ENCODE measurements around the gene CLDN6.
"Not testable (repeated sequence)": the region's sequence is repeated elsewhere in the genome, so short reads cannot be mapped to it uniquely, and the experiment has no call there.

CLDN6 gene, protein sequence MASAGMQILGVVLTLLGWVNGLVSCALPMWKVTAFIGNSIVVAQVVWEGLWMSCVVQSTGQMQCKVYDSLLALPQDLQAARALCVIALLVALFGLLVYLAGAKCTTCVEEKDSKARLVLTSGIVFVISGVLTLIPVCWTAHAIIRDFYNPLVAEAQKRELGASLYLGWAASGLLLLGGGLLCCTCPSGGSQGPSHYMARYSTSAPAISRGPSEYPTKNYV

GRCh38 chr16:3017794-3018506 is at the start of gene CLDN6:
Gene CLDN6 (minus strand): TSS chr16:3018183. CDS start chr16:3016021, 2,162 bp downstream.
- no peak for FAIRE-seq

DNA sequence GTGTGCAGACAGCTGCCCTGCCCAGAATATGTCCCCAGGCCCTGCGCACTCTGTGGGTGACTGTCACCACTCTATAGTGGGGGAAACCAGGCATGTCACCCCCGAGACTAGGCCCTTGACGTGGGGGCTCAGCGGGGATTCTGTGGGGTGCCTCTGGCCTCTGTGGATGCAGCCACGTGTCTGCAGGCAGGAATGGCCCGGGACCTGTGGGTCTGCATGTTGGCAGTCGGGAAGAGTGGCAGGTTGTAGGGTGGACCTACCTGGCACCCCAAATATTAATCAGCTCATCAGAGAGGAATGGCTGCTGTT is 48.4 kb upstream of the CLDN6 start:
- no peak for FAIRE-seq

DNA sequence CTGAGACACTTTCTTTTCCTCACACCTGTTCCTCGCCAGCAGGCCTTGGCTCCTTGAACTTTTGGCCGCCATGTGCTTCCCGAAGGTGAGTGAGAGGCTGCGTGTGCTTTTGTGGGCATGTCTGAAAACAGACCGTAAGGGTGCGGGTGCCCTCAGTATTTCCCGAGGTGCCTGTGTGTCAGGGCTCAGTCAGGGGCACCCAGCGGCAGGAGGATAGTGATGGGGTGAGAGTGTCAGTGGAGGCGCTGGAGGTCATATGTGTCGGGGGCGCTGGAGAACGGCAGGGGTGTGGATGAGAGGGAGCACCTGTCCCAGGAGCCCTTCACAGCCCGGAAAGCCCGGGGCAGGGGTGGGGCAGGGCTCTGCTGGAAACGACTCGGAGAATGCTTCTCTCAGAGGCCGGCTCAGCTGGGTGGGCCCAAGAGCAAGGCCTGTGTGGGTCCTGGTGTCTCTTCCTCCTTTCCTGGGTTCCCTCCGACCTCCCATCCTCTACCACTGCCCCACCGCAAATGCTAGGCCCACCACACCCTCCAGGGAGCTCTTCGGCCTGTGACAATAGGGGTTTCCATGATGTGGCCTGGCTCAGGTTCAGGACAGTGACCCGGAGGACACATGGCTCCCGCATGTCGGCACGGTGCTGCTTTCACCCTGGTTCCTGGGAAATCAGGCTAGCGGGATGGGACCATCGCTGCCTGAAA is 47.9 kb upstream of the CLDN6 start:
- no peak for FAIRE-seq

DNA sequence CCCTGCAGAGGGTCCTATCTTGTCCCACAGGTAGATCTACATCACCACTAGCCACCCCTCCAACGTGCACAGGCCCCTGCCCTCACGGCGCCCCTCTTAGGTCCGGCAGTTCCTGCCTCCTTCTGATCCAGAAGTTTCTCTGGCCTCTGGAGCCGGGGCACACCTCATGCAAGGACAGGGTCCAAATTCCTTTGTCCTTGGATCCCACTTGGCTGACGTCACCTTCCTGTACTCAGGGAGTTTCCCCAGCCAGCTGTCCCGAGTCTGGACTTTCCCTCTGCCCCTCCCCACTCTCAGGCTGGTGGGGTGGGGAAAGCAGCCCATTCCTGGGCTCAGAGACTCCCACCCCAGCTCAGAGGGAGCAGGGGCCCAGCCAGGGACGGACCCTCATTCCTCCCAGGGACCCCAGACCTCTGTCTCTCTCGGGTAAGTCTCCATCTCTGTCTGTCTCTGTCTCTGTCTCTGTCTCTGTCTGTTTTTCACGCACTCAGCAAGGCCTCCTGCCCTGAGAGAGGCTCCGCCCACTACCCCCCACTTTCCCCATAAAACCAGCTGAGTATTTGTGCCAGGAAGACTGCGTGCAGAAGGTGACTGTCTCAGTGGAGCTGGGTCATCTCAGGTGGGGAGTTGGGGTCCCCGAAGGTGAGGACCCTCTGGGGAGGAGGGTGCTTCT is 47.2 kb upstream of the CLDN6 start, which contains the start of gene IL32:
TSS of gene IL32 (plus strand) at position 572 of the 673 bp plus-strand sequence. CDS start 172 bp downstream, outside the sequence.
- FAIRE-seq = no peak

- FAIRE-seq = no peak
Measured at GRCh38 chr16:3063625-3064386, 45.8 kb upstream of the CLDN6 start.

GRCh38 chr16:3062553-3062952 is 44.6 kb upstream of the CLDN6 start:
- FAIRE-seq = no peak

GRCh38 chr16:3060339-3061127 is 42.5 kb upstream of the CLDN6 start:
- FAIRE-seq = no peak

- no peak for FAIRE-seq
Measured at GRCh38 chr16:3059723-3060242, 41.8 kb upstream of the CLDN6 start.

GRCh38 chr16:3059041-3059722 is 41.2 kb upstream of the CLDN6 start:
- FAIRE-seq = no peak

GRCh38 chr16:3058139-3059030 is 40.4 kb upstream of the CLDN6 start:
- FAIRE-seq = no peak

- FAIRE-seq = no peak
Measured at GRCh38 chr16:3057181-3058138, 39.5 kb upstream of the CLDN6 start.

GRCh38 chr16:3056336-3057180 is 38.6 kb upstream of the CLDN6 start:
- no peak for FAIRE-seq

- FAIRE-seq = not testable (repeated sequence)
Measured at GRCh38 chr16:3055734-3056115, 37.7 kb upstream of the CLDN6 start.

- no peak for FAIRE-seq
Measured at GRCh38 chr16:3054965-3055733, 37.2 kb upstream of the CLDN6 start.

DNA sequence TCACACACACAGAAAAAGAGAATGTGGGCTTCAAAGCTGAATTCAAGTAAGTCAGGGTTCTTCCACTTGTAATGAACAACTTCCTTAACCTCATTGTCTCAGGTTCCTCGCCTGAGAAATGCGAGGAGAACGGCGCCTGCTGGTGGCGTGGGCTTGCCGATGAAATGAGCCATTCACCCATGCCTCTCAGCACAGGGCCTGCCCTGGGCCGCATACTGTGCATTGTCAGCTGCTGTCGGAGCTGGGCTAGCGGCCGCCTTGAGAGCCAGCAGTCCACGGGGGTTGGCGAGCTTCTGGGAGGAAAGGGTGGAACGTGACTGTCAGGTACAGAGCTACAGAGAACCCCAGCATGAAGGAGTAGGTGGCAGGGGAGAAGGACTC is 35.3 kb upstream of the CLDN6 start:
- FAIRE-seq = not testable (repeated sequence)

DNA sequence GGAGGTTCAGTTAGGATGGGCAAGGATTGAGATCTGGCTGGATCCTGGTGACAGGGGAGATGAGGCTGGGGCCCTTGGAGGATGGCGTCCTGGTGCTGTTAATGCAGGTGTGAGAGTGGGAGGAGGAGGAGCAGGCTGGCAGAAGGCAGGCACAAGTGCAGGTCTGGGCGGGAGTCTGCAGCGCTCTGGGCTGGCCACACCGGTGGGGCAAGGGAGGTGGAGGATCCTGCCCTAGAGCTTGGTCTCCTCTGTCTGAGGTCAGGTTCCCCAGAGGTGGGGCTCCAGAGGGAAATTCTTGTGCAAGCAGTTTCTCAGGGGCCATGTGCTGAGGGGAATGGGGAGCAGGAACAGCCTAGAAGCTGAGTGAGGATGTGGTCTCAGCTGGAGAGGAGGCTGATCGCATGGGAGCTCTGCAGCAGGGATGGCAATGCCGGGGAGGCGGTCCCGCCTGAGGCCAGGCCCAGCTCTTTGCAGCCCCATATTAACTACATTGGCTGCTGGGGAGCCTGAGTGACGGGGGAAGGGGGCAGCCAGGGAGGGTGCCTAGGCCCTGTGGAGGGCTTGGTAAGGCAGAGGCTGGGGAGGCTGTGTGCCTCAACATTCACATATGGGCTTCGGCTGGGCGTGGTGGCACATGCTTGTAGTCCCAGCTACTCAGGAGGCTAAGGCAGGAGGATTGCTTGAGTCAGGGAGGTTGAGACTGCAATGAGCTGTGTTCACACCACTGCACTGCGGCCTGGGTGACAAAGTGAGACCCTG is 34.8 kb upstream of the CLDN6 start:
- not testable (repeated sequence) for FAIRE-seq

Measured in colon (tissue), 2 donors.